AG04449 (cell line): ENCODE results near the gene UQCRFS1.

ENCODE experiments used
- CTCF ChIA-PET: fragments of 350-600 bp; formaldehyde crosslinking; extraction: SDS; loops from one replicate; lab custom pipeline; 2021; ENCODE audit warnings: antibody characterized with exemption; lab: Yijun Ruan, JAX
- POLR2A ChIA-PET: fragments of 400-600, 350-600 bp; formaldehyde crosslinking; extraction: SDS; loops from one replicate; lab custom pipeline; 2020; ENCODE audit warnings: antibody characterized with exemption, inconsistent platforms; lab: Yijun Ruan, JAX
- DNase-seq: peaks from one replicate; pipeline ENCODE4 v3.0.0-alpha.2; 2010; ENCODE audit warnings: low read depth, low spot score
- H3K4me3 ChIP-seq: 2 replicates; pipeline ENCODE4 v1.5.1; 2011; ENCODE audit warnings: low read depth, mild to moderate bottlenecking, control low read depth, low read length
- CTCF ChIP-seq: IDR thresholded peaks from one replicate; pipeline ENCODE4 v1.5.1; 2011; ENCODE audit warnings: mild to moderate bottlenecking, moderate library complexity, low read length, control low read depth, inconsistent platforms; ENCODE audit not compliant: insufficient read depth; ENCODE audit errors: missing control alignments

The UQCRFS1 gene

GRCh38 chr19:29212648-29213573 is at the start of gene UQCRFS1:
UQCRFS1 (minus strand) TSS chr19:29213151; CDS start chr19:29213118, 33 bp downstream.
- ChIA-PET CTCF (no interaction called here), POLR2A (no interaction called here)
- DNase-seq: peak; percentile 45
- H3K4me3 ChIP-seq: peak within 1 kb of the TSS; percentile 79
- no peak for TF ChIP-seq CTCF

DNA sequence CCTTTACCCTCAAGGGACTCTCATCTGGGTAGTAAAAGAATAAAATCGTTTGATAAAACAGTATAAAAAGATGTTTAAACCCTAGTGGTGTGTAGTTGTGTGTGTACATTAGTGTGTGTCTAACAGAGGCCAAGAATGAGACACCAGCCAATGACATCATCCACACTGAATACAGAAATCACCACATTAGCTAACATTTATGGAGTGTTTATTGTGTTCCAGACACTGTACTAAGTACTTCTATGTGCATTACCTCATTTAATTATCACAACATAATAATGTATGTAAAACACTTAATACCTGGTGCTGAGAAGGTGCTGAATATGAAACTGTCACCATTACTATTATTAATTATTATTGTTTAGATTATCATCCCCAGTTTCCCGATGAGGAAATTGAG is 49.1 kb upstream of the UQCRFS1 start:
- POLR2A ChIA-PET: no interaction called here
- TF ChIP-seq CTCF: no peak
- CTCF ChIA-PET: interaction anchor here (1.2 to 8.2 kb wide), 6 partner anchors 11 to 526 kb away, joined by 3 to 102 read pairs (median 8); no protein-coding TSS in a partner anchor
- no peak overlapping the region for H3K4me3 ChIP-seq
- no peak for DNase-seq

DNA sequence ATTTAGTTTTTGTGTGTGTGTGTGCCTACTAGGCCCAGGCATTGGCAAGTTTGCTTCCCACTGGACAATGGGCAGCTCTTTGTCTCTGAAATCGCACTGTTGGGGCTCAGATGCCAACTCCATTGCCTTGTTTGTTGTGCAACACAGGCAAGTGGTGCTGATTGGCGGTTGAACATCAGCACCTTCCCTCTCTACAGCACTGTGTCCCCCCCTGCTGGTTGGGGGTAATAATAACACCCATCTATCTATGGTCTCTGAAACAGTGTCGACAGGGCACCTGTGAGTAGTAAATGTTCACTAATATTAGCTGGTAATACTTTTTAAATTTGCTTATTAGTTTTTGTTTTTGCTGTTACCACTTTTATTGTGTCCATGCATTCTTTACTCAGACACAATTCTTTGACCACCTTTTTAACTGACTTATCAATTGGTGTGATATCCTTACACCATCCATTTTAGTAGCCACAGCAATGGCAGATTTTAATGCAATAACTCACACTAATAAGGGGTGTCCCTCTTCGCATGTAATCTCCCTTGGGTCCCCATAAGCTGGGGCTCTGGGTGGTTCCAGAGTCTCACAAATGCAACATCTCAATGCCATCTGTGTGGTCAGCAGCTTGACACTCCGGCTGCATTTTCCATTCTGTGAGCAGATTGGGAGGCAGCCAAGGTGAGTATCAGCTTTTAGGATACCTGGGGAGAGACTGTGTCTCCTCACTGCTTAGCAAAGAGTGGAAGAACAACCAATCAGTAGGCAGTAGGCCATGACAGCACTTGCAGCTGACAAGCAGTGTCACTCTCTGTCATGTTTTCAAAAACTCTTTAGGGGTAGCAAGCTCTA is 47.7 kb upstream of the UQCRFS1 start:
- no peak for DNase-seq
- ChIA-PET CTCF (interaction anchor here (0.6 to 8.2 kb wide), 6 partner anchors 18 to 525 kb away, joined by 3 to 102 read pairs (median 4); no protein-coding TSS in a partner anchor), POLR2A (no interaction called here)
- peak; percentile 28 for TF ChIP-seq CTCF
- no peak overlapping the region for H3K4me3 ChIP-seq

- CTCF ChIA-PET: interaction anchor here (1.2 to 8.2 kb wide), 3 partner anchors 28 to 524 kb away, joined by 3 to 102 read pairs (median 5); no protein-coding TSS in a partner anchor
- TF ChIP-seq CTCF: no peak
- DNase-seq: no peak
- POLR2A ChIA-PET: no interaction called here
- H3K4me3 ChIP-seq: no peak overlapping the region
Observed at GRCh38 chr19:29259867-29260281, 46.9 kb upstream of the UQCRFS1 start.

GRCh38 chr19:29259153-29259552 is 46.2 kb upstream of the UQCRFS1 start:
- POLR2A ChIA-PET: no interaction called here
- no peak overlapping the region for H3K4me3 ChIP-seq
- CTCF ChIA-PET: interaction anchor here (1.3 to 8.2 kb wide), 3 partner anchors 12 to 523 kb away, joined by 3 to 102 read pairs (median 3); no protein-coding TSS in a partner anchor
- DNase-seq: no peak
- TF ChIP-seq CTCF: peak; percentile 6
